ENCODE results near the gene MOB3B.
A peak's percentile ranks its signal among the peaks of the same experiment; 100 is the strongest.

Gene MOB3B

DNA sequence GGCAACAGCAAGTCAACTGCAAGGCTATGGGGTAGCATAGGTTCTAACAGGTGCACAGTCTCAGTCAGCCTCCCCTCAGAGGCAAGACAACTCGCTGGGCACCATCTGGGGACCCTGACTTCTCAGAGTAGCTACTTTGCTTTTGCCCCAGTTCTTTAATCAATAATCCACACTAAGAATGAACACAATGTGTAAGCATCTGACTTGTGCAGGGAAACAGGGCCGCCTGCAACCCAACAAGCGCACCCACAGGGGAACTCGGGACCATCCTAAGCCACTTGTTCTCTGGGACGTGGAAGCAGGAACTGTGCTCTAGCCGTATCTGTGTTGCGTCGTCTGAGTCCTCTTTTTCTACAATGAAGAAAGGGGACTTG lies 1.9 kb downstream of the MOB3B start:
- Histone ChIP-seq H4K91ac (ENCODE audit: low read depth, low read length, poor library complexity) (no peak overlapping the region), H2AK5ac (ENCODE audit: low read depth, low read length) (peak overlapping the region; percentile 6), H3K4ac (ENCODE audit: low read length) (no peak overlapping the region), H3K14ac (ENCODE audit: low read length) (no peak overlapping the region), H2AFZ (ENCODE audit: low read length) (peak overlapping the region; percentile 93), H3K23ac (ENCODE audit: low read depth, low read length, poor library complexity) (no peak overlapping the region), H3K27ac (replicated peaks; ENCODE audit: low read length) (peak overlapping the region; percentile 88), H3K18ac (ENCODE audit: low read length) (peak overlapping the region; percentile 76), H2BK15ac (ENCODE audit: low read length) (peak overlapping the region; percentile 35), H2BK5ac (ENCODE audit: low read length) (no peak overlapping the region), H3K36me3 (replicated peaks in 1 of 2; ENCODE audit: control insufficient read depth in 2 of 2, insufficient read depth in 2 of 2, low read length in 2 of 2) (peaks cover 2 to 34% of the 10 kb centered on the region in 2 donors), H3K9me3 (replicated peaks in 1 of 2; ENCODE audit: control insufficient read depth in 2 of 2, insufficient read depth in 1 of 2, low read depth in 1 of 2, low read length in 2 of 2) (peaks cover 0 to 1% of the 10 kb centered on the region in 2 donors), H2BK12ac (ENCODE audit: low read length) (no peak overlapping the region), H3K9ac (ENCODE audit: low read depth, low read length, poor library complexity) (peak overlapping the region; percentile 25), H4K8ac (ENCODE audit: low read depth, low read length) (no peak overlapping the region), H3K4me3 (ENCODE audit: low read length in 2 of 2) (peak overlapping the region; percentile 63 to 99), H3K4me2 (ENCODE audit: insufficient read depth, low read length, poor library complexity, severe bottlenecking) (peak overlapping the region; percentile 59), H3K4me1 (ENCODE audit: control insufficient read depth in 2 of 2, insufficient read depth in 1 of 2, low read depth in 1 of 2, low read length in 2 of 2) (peaks cover 17 to 26% of the 10 kb centered on the region in 2 donors), H2BK120ac (ENCODE audit: low read depth, low read length) (no peak overlapping the region), H3K27me3 (ENCODE audit: control insufficient read depth in 3 of 3, insufficient read depth in 3 of 3, low read depth in 1 of 3, low read length in 3 of 3) (no peaks in the 10 kb centered on the region), H3K79me1 (ENCODE audit: low read depth, low read length) (peaks cover 2% of the 10 kb centered on the region)
- WGBS, 2 donors (ENCODE audit: extremely low coverage in 2 of 2, insufficient read length in 2 of 2, insufficient replicate concordance in 1 of 2), result no CpG with 5 or more reads among the region's 8 CpGs
- no peak for DNase-seq (ENCODE audit: low spot score)

DNA sequence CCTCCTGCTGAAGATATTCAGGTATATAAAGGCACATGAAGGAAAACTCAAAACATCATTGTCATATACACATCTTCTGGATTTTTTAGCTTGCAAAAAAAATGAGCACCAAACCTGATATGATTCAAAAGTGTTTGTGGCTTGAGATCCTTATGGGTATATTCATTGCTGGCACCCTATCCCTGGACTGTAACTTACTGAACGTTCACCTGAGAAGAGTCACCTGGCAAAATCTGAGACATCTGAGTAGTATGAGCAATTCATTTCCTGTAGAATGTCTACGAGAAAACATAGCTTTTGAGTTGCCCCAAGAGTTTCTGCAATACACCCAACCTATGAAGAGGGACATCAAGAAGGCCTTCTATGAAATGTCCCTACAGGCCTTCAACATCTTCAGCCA lies 5.4 kb downstream of the MOB3B start, which contains the start of gene IFNK:
TSS of gene IFNK (plus strand) at position 55 of the 400 bp plus-strand sequence. CDS start at position 102, 47 bp downstream.
- no peak within 1 kb of the TSS for H3K23ac ChIP-seq (ENCODE audit: low read depth, low read length, poor library complexity)
- no peak within 1 kb of the TSS for H2AK5ac ChIP-seq (ENCODE audit: low read depth, low read length)
- no peak within 1 kb of the TSS for H2BK5ac ChIP-seq (ENCODE audit: low read length)
- peaks cover 0 to 5% of the 10 kb centered on the region in 2 donors for H3K9me3 ChIP-seq (replicated peaks in 1 of 2; ENCODE audit: control insufficient read depth in 2 of 2, insufficient read depth in 1 of 2, low read depth in 1 of 2, low read length in 2 of 2)
- no peak within 1 kb of the TSS for H4K8ac ChIP-seq (ENCODE audit: low read depth, low read length)
- no peak within 1 kb of the TSS for H3K4me2 ChIP-seq (ENCODE audit: insufficient read depth, low read length, poor library complexity, severe bottlenecking)
- WGBS, 2 donors (ENCODE audit: extremely low coverage in 2 of 2, insufficient read length in 2 of 2, insufficient replicate concordance in 1 of 2), result no CpG with 5 or more reads among the region's 2 CpGs
- H2AFZ ChIP-seq (ENCODE audit: low read length), result no peak within 1 kb of the TSS
- no peak within 1 kb of the TSS for H2BK120ac ChIP-seq (ENCODE audit: low read depth, low read length)
- no peak within 1 kb of the TSS for H3K9ac ChIP-seq (ENCODE audit: low read depth, low read length, poor library complexity)
- H2BK12ac ChIP-seq (ENCODE audit: low read length), result no peak within 1 kb of the TSS
- DNase-seq (ENCODE audit: low spot score), result no peak
- no peak within 1 kb of the TSS for H3K27ac ChIP-seq (replicated peaks; ENCODE audit: low read length)
- H3K4ac ChIP-seq (ENCODE audit: low read length), result no peak within 1 kb of the TSS
- peaks cover 6 to 7% of the 10 kb centered on the region in 2 donors for H3K4me1 ChIP-seq (ENCODE audit: control insufficient read depth in 2 of 2, insufficient read depth in 1 of 2, low read depth in 1 of 2, low read length in 2 of 2)
- no peak within 1 kb of the TSS for H3K14ac ChIP-seq (ENCODE audit: low read length)
- no peak within 1 kb of the TSS for H3K4me3 ChIP-seq (ENCODE audit: low read length in 2 of 2)
- no peaks in the 10 kb centered on the region for H3K27me3 ChIP-seq (ENCODE audit: control insufficient read depth in 3 of 3, insufficient read depth in 3 of 3, low read depth in 1 of 3, low read length in 3 of 3)
- peaks cover 2 to 43% of the 10 kb centered on the region in 2 donors for H3K36me3 ChIP-seq (replicated peaks in 1 of 2; ENCODE audit: control insufficient read depth in 2 of 2, insufficient read depth in 2 of 2, low read length in 2 of 2)
- no peak within 1 kb of the TSS for H2BK15ac ChIP-seq (ENCODE audit: low read length)
- H3K79me1 ChIP-seq (ENCODE audit: low read depth, low read length), result no peaks in the 10 kb centered on the region
- H4K91ac ChIP-seq (ENCODE audit: low read depth, low read length, poor library complexity), result no peak within 1 kb of the TSS
- H3K18ac ChIP-seq (ENCODE audit: low read length), result no peak within 1 kb of the TSS

DNA sequence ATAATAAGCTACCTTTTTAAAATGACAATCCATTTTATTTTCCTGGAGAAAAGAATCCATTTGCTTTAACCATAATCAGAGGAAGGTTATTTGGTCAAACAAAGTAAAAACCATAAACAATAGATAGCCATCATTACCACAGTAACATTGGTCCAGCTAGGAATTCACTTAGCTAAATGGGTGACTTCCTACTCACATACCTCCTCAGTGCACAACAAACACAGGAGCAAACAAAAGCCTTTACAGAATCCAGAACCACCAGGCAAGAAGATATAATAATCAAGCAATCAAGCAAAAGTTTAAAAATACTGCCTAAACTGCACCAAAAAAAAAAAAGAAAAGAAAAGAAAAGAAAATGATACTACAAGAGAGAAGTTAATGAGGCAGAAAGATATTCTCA lies 6.5 kb downstream of the MOB3B start:
- H4K8ac ChIP-seq (ENCODE audit: low read depth, low read length), result no peak overlapping the region
- no peak overlapping the region for H3K4me3 ChIP-seq (ENCODE audit: low read length in 2 of 2)
- H3K4me2 ChIP-seq (ENCODE audit: insufficient read depth, low read length, poor library complexity, severe bottlenecking), result no peak overlapping the region
- no peak overlapping the region for H2BK15ac ChIP-seq (ENCODE audit: low read length)
- no peak overlapping the region for H2AK5ac ChIP-seq (ENCODE audit: low read depth, low read length)
- H3K18ac ChIP-seq (ENCODE audit: low read length), result no peak overlapping the region
- no peak overlapping the region for H4K91ac ChIP-seq (ENCODE audit: low read depth, low read length, poor library complexity)
- no peak overlapping the region for H3K27ac ChIP-seq (replicated peaks; ENCODE audit: low read length)
- H2AFZ ChIP-seq (ENCODE audit: low read length), result no peak overlapping the region
- H3K79me1 ChIP-seq (ENCODE audit: low read depth, low read length), result no peaks in the 10 kb centered on the region
- no peak overlapping the region for H3K23ac ChIP-seq (ENCODE audit: low read depth, low read length, poor library complexity)
- H3K27me3 ChIP-seq (ENCODE audit: control insufficient read depth in 3 of 3, insufficient read depth in 3 of 3, low read depth in 1 of 3, low read length in 3 of 3), result no peaks in the 10 kb centered on the region
- DNase-seq (ENCODE audit: low spot score), result no peak
- H2BK12ac ChIP-seq (ENCODE audit: low read length), result no peak overlapping the region
- H2BK5ac ChIP-seq (ENCODE audit: low read length), result no peak overlapping the region
- H3K9me3 ChIP-seq (replicated peaks in 1 of 2; ENCODE audit: control insufficient read depth in 2 of 2, insufficient read depth in 1 of 2, low read depth in 1 of 2, low read length in 2 of 2), result peaks cover 0 to 5% of the 10 kb centered on the region in 2 donors
- no peak overlapping the region for H3K14ac ChIP-seq (ENCODE audit: low read length)
- peaks cover 6% of the 10 kb centered on the region in 2 donors for H3K4me1 ChIP-seq (ENCODE audit: control insufficient read depth in 2 of 2, insufficient read depth in 1 of 2, low read depth in 1 of 2, low read length in 2 of 2)
- H3K4ac ChIP-seq (ENCODE audit: low read length), result no peak overlapping the region
- H3K36me3 ChIP-seq (replicated peaks in 1 of 2; ENCODE audit: control insufficient read depth in 2 of 2, insufficient read depth in 2 of 2, low read length in 2 of 2), result peaks cover 2 to 43% of the 10 kb centered on the region in 2 donors
- H2BK120ac ChIP-seq (ENCODE audit: low read depth, low read length), result no peak overlapping the region
- H3K9ac ChIP-seq (ENCODE audit: low read depth, low read length, poor library complexity), result no peak overlapping the region

GRCh38 chr9:27520986-27521385 lies 8.6 kb downstream of the MOB3B start:
- no peak overlapping the region for H3K4me2 ChIP-seq (ENCODE audit: insufficient read depth, low read length, poor library complexity, severe bottlenecking)
- no CpG with 5 or more reads among the region's 4 CpGs for WGBS, 2 donors (ENCODE audit: extremely low coverage in 2 of 2, insufficient read length in 2 of 2, insufficient replicate concordance in 1 of 2)
- no peak overlapping the region for H2AFZ ChIP-seq (ENCODE audit: low read length)
- no peak for DNase-seq (ENCODE audit: low spot score)
- no peak overlapping the region for H2BK15ac ChIP-seq (ENCODE audit: low read length)
- H3K36me3 ChIP-seq (replicated peaks in 1 of 2; ENCODE audit: control insufficient read depth in 2 of 2, insufficient read depth in 2 of 2, low read length in 2 of 2), result peaks cover 0 to 37% of the 10 kb centered on the region in 2 donors
- no peak overlapping the region for H2BK12ac ChIP-seq (ENCODE audit: low read length)
- H2BK5ac ChIP-seq (ENCODE audit: low read length), result no peak overlapping the region
- H3K4ac ChIP-seq (ENCODE audit: low read length), result no peak overlapping the region
- no peaks in the 10 kb centered on the region for H3K79me1 ChIP-seq (ENCODE audit: low read depth, low read length)
- no peak overlapping the region for H3K18ac ChIP-seq (ENCODE audit: low read length)
- H2AK5ac ChIP-seq (ENCODE audit: low read depth, low read length), result no peak overlapping the region
- H3K4me1 ChIP-seq (ENCODE audit: control insufficient read depth in 2 of 2, insufficient read depth in 1 of 2, low read depth in 1 of 2, low read length in 2 of 2), result no peaks in the 10 kb centered on the region
- H4K91ac ChIP-seq (ENCODE audit: low read depth, low read length, poor library complexity), result no peak overlapping the region
- peaks cover 0 to 5% of the 10 kb centered on the region in 2 donors for H3K9me3 ChIP-seq (replicated peaks in 1 of 2; ENCODE audit: control insufficient read depth in 2 of 2, insufficient read depth in 1 of 2, low read depth in 1 of 2, low read length in 2 of 2)
- no peak overlapping the region for H3K9ac ChIP-seq (ENCODE audit: low read depth, low read length, poor library complexity)
- no peak overlapping the region for H3K23ac ChIP-seq (ENCODE audit: low read depth, low read length, poor library complexity)
- no peak overlapping the region for H3K4me3 ChIP-seq (ENCODE audit: low read length in 2 of 2)
- no peak overlapping the region for H4K8ac ChIP-seq (ENCODE audit: low read depth, low read length)
- H3K27me3 ChIP-seq (ENCODE audit: control insufficient read depth in 3 of 3, insufficient read depth in 3 of 3, low read depth in 1 of 3, low read length in 3 of 3), result no peaks in the 10 kb centered on the region
- H2BK120ac ChIP-seq (ENCODE audit: low read depth, low read length), result no peak overlapping the region
- H3K14ac ChIP-seq (ENCODE audit: low read length), result no peak overlapping the region
- H3K27ac ChIP-seq (replicated peaks; ENCODE audit: low read length), result no peak overlapping the region
